NAMALWA (cell line): Measurements from ENCODE around the gene OPN5.
"Not testable (repeated sequence)": the region's sequence is repeated elsewhere in the genome, so short reads cannot be mapped to it uniquely, and the experiment has no call there.

Source experiments
- DNase-seq: peaks from one replicate; pipeline ENCODE4 v3.0.0-alpha.2; 2015; ENCODE audit warnings: low spot score

The OPN5 gene

GRCh38 chr6:47781732-47782131 is at the start of gene OPN5:
TSS of gene OPN5 (plus strand) at chr6:47782032. CDS start at chr6:47782067, 35 bp downstream.
- DNase-seq: no peak

- DNase-seq: peak; percentile 64
These were observed 47.8 kb upstream of the OPN5 start for GRCh38 chr6:47733879-47734558.

GRCh38 chr6:47734831-47735481 is 46.9 kb upstream of the OPN5 start:
- DNase-seq: no peak

- no peak for DNase-seq
These were observed 45.6 kb upstream of the OPN5 start for GRCh38 chr6:47736083-47736700.

- DNase-seq: no peak
These were observed 44.4 kb upstream of the OPN5 start for GRCh38 chr6:47737406-47737805.

GRCh38 chr6:47740714-47741113 is 41.1 kb upstream of the OPN5 start:
- no peak for DNase-seq

- DNase-seq: no peak
These were observed 40.0 kb upstream of the OPN5 start for GRCh38 chr6:47741807-47742206.

GRCh38 chr6:47743744-47744143 is 38.1 kb upstream of the OPN5 start:
- no peak for DNase-seq

GRCh38 chr6:47745269-47745668 is 36.6 kb upstream of the OPN5 start:
- not testable (repeated sequence) for DNase-seq

GRCh38 chr6:47749757-47750156 is 32.1 kb upstream of the OPN5 start:
- no peak for DNase-seq

- DNase-seq: no peak
These were observed 29.0 kb upstream of the OPN5 start for GRCh38 chr6:47752801-47753200.

- no peak for DNase-seq
These were observed 22.5 kb upstream of the OPN5 start for GRCh38 chr6:47759364-47759763.

- DNase-seq: no peak
These were observed 19.3 kb upstream of the OPN5 start for GRCh38 chr6:47762502-47762901.

GRCh38 chr6:47766445-47766844 is 15.4 kb upstream of the OPN5 start:
- DNase-seq: no peak

GRCh38 chr6:47767102-47767501 is 14.7 kb upstream of the OPN5 start:
- no peak for DNase-seq

GRCh38 chr6:47769982-47770381 is 11.8 kb upstream of the OPN5 start:
- no peak for DNase-seq

- no peak for DNase-seq
These were observed 9.5 kb upstream of the OPN5 start for GRCh38 chr6:47772359-47772758.

- DNase-seq: no peak
These were observed 8.8 kb upstream of the OPN5 start for GRCh38 chr6:47773005-47773404.

GRCh38 chr6:47780510-47781356 is 1.1 kb upstream of the OPN5 start:
- peak; percentile 82 for DNase-seq

GRCh38 chr6:47785182-47785581 is 3.4 kb downstream of the OPN5 start:
- no peak for DNase-seq

GRCh38 chr6:47787620-47788497 is 6.0 kb downstream of the OPN5 start:
- DNase-seq: peak; percentile 71

- no peak for DNase-seq
These were observed 6.7 kb downstream of the OPN5 start for GRCh38 chr6:47788498-47788884.
